Type B pancreatic cell (in vitro differentiated cells): ENCODE measurements around the gene YPEL2. TPM values are rescaled to one million over a fixed set of nuclear protein-coding genes. Genes with fewer than 3 reads are reported as not detected.
"Not testable (repeated sequence)": the region's sequence is repeated elsewhere in the genome, so short reads cannot be mapped to it uniquely, and the experiment has no call there.

Experiments
- DNase-seq: peaks from one replicate; pipeline ENCODE4 v3.0.0; 2021; ENCODE audit warnings: mixed read lengths; ENCODE audit not compliant: unreplicated experiment; ENCODE audit errors: extremely low spot score
- H3K27ac Mint-ChIP-seq: 2 replicates; pipeline ENCODE4 v1.8.0; 2021; ENCODE audit warnings: mild to moderate bottlenecking, mixed read lengths
- H3K27me3 Mint-ChIP-seq: 2 replicates; pipeline ENCODE4 v1.8.0; 2021; ENCODE audit warnings: mixed read lengths
- H3K36me3 Mint-ChIP-seq: 2 replicates; pipeline ENCODE4 v1.8.0; 2021; ENCODE audit warnings: mixed read lengths
- H3K4me1 Mint-ChIP-seq: one replicate; pipeline ENCODE4 v1.8.0; 2021; ENCODE audit warnings: mixed read lengths; ENCODE audit not compliant: unreplicated experiment
- H3K4me3 Mint-ChIP-seq: 2 replicates; pipeline ENCODE4 v1.8.0; 2021; ENCODE audit warnings: mild to moderate bottlenecking, mixed read lengths
- H3K9me3 Mint-ChIP-seq: 2 replicates; pipeline ENCODE4 v1.8.0; 2021; ENCODE audit warnings: mixed read lengths
- CTCF ChIP-seq: fragments of 200-600 bp; sonication (generic); conservative IDR thresholded peaks from 2 replicates; pipeline ENCODE4 v1.5.0; 2021; ENCODE audit warnings: antibody characterized with exemption, mild to moderate bottlenecking
- long read RNA-seq: library from polyadenylated mRNA; unstranded; transcript quantifications from one replicate; pipeline ENCODE4 v2.0.0, GENCODE V29; 2020
- total RNA-seq: library from RNA; stranded (reverse); gene quantifications from 2 replicates; pipeline ENCODE4 v1.2.1, GENCODE V29; 2021; ENCODE audit warnings: low replicate concordance

Gene YPEL2
- 11.0 and 14.7 TPM in 2 replicates for total RNA-seq
- long read RNA-seq, full-length matches to known transcripts = 4 of 12 reads
- long read RNA-seq, partial matches to known transcripts = 0 of 12 reads
- long read RNA-seq, other reads (novel, unspliced or antisense) = 8 of 12 reads

GRCh38 chr17:59331129-59331928, at the start of gene YPEL2:
YPEL2 (plus strand) TSS chr17:59331655; CDS start chr17:59353410, 21,755 bp downstream.
- TF ChIP-seq CTCF = no peak
- Mint-ChIP-seq H3K27me3 (peaks cover 12% of the 10 kb centered on the region), H3K36me3 (no peaks in the 10 kb centered on the region), H3K4me3 (peak within 1 kb of the TSS; percentile 97), H3K4me1 (peaks cover 60% of the 10 kb centered on the region), H3K27ac (peak within 1 kb of the TSS; percentile 87), H3K9me3 (no peaks in the 10 kb centered on the region)
- peak; percentile 97 for DNase-seq

- no peak for TF ChIP-seq CTCF
- Mint-ChIP-seq H3K36me3 (no peaks in the 10 kb centered on the region), H3K4me1 (no peaks in the 10 kb centered on the region), H3K27ac (no peak overlapping the region), H3K4me3 (no peak overlapping the region), H3K9me3 (no peaks in the 10 kb centered on the region), H3K27me3 (no peaks in the 10 kb centered on the region)
- DNase-seq = no peak
Measured at GRCh38 chr17:59284317-59284716, 47.1 kb upstream of the YPEL2 start.

- Mint-ChIP-seq H3K4me1 (peaks cover 10% of the 10 kb centered on the region), H3K36me3 (no peaks in the 10 kb centered on the region), H3K9me3 (no peaks in the 10 kb centered on the region), H3K27me3 (no peaks in the 10 kb centered on the region), H3K4me3 (no peak overlapping the region), H3K27ac (no peak overlapping the region)
- TF ChIP-seq CTCF = no peak
- no peak for DNase-seq
Measured at GRCh38 chr17:59287452-59287851, 44.0 kb upstream of the YPEL2 start.

GRCh38 chr17:59287891-59288290, 43.6 kb upstream of the YPEL2 start:
- Mint-ChIP-seq H3K4me3 (no peak overlapping the region), H3K4me1 (peaks cover 10% of the 10 kb centered on the region), H3K27ac (no peak overlapping the region), H3K9me3 (no peaks in the 10 kb centered on the region), H3K36me3 (no peaks in the 10 kb centered on the region), H3K27me3 (no peaks in the 10 kb centered on the region)
- TF ChIP-seq CTCF = no peak
- no peak for DNase-seq

- no peak for DNase-seq
- no peak overlapping the region for H3K4me3 Mint-ChIP-seq
- peaks cover 10% of the 10 kb centered on the region for H3K4me1 Mint-ChIP-seq
- no peaks in the 10 kb centered on the region for H3K27me3 Mint-ChIP-seq
- no peak for TF ChIP-seq CTCF
- peak overlapping the region; percentile 67 for H3K27ac Mint-ChIP-seq
- no peaks in the 10 kb centered on the region for H3K9me3 Mint-ChIP-seq
- H3K36me3 Mint-ChIP-seq = no peaks in the 10 kb centered on the region
Measured at GRCh38 chr17:59289981-59290301, 41.5 kb upstream of the YPEL2 start.

GRCh38 chr17:59290302-59290998, 41.0 kb upstream of the YPEL2 start:
- Mint-ChIP-seq H3K27ac (peak overlapping the region; percentile 67), H3K4me1 (peaks cover 10% of the 10 kb centered on the region)
- H3K9me3 Mint-ChIP-seq, H3K27me3 Mint-ChIP-seq, H3K36me3 Mint-ChIP-seq, DNase-seq, H3K4me3 Mint-ChIP-seq: not testable (repeated sequence)
